Fibroblast of gingiva (primary cell): ENCODE measurements around the gene GPR62.
"Not testable (repeated sequence)": the region's sequence is repeated elsewhere in the genome, so short reads cannot be mapped to it uniquely, and the experiment has no call there.

Experiments
- DNase-seq: peaks from one replicate; pipeline ENCODE4 v3.0.0-alpha.2; 2011; ENCODE audit warnings: low read depth

GPR62 gene

DNA sequence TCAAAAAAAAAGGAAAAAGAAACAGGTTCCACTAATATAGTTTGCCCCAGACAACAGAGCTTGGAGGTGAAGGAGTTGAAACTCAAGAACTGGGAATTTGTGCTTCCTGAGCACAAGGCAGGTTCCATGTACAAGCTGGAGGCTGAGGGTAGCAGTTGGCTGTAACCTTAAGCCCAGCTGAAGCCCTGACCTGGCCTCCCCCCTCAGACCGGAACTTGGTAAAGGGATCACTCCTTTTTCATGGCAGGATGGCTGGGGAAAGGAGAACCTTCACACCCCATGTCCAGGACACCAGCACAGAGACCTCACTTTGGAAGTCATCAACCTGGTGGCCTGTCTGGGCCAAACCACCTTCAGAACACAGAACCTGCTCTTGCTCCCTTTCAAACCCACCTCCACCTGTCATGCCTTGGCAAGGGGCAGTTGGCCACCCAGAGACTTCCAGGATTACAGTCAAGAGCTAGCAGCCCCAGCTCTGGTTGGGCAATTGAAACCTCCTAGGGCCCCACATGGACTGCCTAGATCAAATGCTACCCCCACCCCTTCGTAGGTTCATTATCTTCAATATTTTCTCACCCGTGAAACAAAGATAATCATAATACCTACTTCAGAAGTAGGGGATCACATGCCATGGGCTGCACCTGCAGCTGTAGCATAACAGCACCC, 37.0 kb downstream of the GPR62 start:
- no peak for DNase-seq

DNA sequence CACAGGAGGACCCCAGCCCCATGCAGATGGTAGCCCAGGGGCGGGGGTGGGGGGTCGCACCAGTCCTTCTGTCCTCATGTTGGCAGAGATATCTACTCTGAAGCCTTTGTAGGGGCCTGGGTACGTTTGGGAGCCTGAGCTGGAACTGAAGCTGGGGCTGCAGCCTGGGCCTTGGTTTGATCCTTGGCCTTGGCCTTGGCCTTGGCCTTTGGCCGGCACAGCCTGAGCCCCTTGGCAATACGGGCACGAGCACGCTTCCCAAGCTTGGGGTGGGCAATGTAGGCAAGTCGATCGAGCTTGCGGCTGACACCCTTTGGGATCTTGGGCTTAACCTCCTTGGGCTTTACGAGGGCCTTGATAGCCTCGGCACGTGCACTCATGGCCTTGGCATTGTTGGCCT, 38.5 kb downstream of the GPR62 start:
- not testable (repeated sequence) for DNase-seq

DNA sequence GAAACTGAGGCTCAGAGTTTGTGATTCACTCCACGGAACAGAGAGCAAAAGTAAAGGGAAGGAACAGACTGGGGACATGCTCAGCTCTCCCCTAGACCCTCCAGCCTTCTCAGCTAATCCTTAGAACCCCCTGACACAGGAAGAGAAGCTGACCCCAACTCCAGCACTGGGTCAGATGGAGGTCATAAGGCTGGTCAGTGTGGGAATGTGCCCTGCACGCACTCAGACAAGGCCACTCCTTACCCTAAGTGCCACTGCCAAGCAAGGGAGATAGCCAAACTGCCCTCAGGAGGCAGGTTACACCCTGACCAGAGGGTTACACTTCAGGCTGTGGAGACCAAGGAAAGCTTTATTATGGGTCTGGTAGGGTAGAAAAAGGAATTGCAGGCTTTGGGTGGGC, 39.3 kb downstream of the GPR62 start:
- DNase-seq, result no peak

DNA sequence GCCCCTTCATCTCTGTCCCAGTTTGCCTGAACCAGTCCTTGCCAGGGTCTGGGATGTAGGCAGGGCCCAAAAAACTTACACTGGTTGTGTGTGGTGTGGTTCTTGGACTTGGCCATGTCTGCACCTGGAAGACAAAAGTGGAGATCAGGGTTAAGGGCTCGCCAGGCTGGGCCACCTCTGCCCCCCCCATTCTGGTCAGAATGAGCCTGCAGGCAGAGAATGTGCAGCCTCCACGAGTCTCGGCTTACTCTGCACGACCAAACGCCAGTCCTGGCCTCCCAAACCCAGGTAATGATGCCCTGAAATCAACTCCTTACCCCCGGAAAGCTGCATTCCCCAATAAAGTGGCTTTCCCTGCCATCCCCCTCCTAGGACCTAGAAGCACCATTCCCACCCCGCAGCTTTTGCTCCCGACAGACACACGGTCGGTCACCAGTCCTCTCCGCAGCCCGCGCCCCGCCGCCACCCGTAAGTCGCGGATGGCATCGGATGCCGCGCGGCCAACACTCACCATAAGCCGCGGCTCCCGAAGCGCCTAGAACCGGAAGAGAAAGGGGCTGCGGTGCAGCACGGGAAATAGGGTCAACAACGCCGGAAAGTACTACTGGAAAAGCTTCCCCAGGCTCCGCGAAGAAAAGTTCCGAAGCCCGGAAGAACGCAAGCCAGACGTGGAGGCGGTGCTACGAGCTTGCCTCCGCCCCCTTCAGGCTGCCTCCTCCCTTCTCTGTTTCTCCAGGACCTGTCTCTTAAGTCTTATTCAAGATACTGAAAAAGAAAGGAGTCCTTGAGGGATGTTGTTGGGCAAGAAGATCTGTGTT, 40.4 kb downstream of the GPR62 start, which contains the start of gene RPL29:
TSS of gene RPL29 (minus strand) at position 550 of the 818 bp plus-strand sequence. CDS start at position 116, 434 bp downstream.
- peak; percentile 94 for DNase-seq

DNA sequence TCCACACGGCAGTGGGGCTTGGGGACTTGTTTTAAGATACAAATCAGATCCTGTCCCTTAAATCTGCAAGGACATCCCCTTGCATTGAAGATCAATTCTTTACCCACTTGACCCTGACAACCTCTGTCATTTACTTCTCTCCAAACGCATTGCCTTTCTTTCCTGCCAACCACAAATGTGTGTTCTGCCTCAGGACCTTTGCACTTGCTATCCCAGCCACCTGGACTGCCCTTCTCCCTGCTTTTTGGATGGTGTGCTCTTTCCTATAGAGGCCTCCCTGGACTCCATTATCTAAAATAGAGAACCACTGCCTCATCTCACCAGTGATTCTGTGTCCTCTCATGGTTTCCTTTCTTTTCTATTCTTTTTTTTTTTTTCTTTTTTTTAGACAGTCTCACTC, 42.0 kb downstream of the GPR62 start:
- DNase-seq, result no peak

DNA sequence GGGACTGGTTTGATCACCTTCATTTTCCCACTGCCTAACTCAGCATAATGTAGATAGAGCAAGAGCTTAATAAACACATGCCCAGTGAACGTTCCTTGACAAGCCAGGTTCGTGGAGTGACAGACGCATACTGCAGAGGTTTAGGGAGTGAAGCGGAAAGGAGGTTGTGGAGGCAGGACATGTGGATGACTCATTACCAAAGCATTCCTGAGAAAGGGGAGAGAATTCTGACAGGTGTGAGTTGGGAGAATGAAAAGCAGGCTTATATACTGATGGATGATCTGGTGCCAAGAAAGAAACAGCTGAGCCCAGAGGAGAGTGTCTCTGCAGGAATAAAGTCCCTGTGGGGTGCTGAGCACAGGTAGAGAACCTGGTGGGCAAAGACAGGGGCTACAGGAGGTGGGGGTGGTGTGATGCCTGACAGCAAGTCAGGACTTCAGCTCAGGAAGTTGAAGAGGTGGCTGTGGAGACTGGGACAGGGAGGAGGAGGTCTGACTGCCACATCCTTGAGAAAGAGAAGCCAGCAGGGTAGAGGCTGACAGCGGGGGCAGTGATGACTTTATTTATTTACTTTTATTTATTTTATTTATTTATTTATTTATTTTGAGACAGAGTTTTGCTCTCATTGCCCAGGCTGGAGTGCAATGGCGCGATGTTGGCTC, 42.9 kb downstream of the GPR62 start:
- DNase-seq, result no peak

DNA sequence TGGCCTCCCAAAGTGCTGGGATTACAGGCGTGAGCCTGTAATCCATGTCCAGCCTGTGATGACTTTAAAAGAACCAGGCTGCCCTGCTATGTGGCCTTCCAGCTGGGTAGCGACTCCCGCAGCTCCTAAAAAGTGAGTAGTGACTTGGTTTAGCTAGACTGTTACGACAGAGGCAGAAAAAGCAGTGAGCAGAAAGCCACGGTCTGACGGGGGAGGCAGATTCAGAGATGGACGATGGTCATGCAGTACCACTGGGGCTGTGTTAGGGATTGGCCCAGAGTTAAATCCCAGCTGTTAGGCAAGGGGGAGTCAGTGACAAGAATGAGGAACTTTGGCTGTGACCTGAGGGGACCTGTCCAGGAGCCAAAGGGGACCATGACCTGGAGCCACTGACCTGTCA, 43.6 kb downstream of the GPR62 start:
- no peak for DNase-seq

DNA sequence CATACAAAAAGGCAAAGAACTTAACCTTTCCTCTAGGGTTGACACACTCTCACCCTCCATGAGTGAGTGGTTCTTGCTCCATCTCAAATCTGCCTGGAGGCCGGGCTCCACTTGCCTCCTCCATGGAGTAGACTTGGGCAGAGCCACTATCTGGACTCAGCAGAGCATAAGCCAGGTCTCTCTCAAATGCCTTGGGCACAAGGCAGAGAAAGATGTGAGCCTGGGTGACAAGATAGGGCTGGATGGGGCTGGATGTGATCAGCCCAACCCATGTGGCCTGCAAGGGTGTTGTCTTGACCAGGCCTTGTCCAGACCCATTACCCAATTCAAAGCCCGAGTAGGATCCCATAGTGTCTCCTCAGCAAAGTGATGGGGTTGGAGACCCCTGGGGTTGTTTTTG, 44.7 kb downstream of the GPR62 start:
- no peak for DNase-seq

DNA sequence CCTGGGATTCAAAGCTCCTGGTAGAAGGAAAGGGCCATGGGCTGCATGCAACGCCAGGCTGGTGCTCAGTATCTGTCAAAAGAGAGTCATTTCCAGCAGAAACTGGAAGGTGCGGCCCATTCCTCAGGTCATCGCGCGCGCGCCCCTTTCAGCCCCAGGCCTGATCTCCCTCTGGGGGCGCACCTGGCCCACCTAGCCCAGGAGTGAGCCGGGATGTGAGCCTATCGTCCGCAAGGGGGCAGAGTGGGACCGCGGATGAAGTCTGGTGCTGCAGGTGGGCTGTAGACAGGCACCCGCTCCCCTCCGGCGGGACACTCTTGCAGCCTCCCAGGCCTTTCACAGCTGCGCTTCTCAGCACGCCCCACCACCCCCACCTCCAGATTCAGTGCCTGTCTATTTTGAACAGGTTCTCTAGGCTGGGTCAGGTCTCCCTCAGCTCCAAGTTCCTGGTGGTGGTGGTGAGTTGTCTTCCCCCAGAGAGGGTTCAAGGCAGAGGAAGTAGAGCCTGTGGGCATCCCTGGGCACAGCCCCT, 46.3 kb downstream of the GPR62 start:
- peak; percentile 21 for DNase-seq

DNA sequence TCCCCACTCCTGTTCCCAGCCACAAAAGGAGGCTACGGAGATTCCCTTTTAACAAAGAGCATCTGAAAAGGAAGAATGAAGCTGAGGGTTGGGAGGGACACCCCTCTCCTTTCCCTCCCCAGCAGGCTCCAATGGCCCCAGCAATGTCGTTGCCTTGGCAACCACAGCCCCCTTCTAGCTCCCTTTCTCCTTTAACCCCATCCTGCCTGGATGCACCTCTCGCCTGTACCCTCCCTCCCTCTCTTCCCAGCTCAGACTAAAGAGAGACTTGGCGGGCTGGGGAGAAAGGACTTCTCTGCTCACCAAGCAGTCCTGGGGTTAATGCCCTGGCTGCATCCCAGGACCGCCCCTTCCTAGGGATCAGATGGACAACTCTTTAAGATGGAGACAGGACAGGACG, 47.6 kb downstream of the GPR62 start:
- no peak for DNase-seq

DNA sequence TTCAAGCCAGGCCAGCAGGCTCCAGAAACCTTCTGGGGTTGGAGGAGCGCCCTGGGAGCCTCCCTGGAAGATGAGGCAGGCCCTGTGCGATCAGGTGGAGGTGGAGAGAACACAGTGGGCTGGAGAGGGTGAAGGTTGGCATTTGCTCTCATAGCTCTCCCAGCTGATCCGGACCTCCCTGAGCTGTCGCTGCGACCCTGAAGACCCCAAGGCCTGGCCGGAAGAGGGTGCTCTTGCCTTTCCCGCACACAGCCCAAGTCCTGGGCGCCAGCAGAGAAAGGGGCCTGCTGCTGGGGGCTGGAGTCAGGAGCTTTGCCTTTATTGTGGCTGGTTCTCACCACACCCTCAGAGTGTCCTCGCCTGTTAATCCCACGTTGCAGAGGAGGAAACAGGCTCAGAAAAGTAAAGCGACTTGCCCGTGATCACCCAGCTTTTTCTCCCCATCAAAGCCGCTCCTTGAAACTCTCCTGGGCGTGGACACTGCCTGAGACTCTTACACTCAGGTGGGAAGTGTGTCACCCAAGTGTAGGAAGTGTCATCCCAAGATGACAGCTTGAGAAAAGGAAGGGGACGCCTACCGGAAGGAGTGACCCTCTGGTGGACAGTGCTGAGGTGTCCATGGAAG, 49.1 kb downstream of the GPR62 start:
- peak; percentile 27 for DNase-seq

DNA sequence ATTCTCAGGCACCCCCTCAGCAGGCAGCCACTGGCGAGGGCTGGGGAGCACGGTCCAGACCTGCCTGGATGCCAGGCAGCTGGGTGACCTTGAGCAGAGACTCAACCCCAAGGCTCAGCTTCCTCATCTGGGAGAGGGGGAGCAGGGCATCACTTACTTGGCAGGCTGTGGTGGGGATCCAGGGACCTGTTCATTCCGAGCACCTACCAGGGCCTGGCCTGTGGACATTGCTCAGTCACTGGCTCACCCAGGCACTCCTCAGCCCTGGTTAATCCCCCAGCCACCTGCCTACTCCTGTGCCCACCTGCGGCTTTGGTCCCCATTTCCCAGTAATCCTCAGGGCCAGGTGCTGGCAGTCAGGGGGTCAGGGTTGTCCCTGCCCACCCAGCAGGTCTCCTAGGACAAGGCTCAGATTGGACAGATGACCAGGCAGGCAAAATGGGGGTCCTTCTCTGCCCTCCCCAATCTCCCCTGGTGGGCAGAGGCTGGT, 49.8 kb downstream of the GPR62 start:
- DNase-seq, result no peak

DNA sequence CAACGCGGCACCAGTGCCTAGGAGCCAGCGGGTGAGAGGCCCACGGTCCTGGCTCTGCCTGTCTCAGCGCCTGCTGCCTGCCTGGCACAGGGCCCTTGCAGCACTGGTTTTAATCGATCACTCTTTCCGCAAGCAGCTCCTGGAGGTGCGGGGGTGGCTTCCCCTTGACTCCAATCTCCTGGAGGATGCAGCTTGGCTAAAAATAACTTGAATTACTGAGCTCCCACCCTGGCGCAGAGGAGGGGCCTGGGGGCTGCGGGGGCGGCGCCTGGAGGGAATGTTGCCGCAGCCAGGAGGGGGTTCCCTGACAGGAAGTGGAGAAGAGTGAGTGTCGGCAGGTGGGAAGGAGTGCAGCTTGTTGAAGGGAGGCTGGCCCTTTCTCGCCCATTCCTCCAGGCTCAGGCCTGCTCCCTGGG, 50.4 kb downstream of the GPR62 start:
- no peak for DNase-seq

DNA sequence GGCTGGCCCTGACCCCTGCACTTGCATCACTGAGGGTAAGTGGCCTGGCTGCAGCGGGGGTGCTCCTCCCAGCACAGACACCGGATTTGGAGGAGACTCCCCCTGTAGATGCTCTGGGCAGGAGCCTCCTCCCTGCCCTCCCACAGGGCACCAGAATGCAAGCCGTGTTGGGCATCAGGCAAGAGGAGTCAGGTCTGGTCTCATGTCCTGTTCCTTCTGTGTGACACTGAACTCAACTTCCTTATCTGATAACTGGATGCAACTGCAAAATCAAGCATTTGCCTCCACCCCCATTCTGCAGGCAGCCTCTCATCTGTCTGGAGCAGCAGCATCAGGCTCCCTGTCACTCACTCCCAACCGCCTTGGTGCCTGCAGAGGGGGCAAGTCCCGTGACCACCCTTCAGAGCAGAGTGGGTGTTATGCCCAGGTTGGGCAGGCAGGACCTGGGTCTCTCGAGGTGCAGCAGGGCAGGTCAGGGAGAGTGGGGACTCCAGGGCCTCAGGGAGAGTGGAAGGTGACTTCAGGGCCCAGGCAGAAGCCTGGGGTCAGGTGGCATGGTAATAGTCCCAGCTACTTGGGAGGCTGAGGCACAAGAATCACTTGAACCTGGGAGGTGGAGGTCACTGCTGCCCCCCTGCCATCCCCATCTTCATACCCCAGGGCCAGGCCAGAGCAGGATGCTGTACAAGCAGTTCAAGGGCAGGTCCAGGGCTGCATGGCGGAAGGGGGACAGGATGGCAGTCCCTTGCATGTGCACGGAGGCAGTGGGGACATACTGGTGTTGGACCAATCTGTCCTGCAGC, 51.0 kb downstream of the GPR62 start:
- no peak for DNase-seq

DNA sequence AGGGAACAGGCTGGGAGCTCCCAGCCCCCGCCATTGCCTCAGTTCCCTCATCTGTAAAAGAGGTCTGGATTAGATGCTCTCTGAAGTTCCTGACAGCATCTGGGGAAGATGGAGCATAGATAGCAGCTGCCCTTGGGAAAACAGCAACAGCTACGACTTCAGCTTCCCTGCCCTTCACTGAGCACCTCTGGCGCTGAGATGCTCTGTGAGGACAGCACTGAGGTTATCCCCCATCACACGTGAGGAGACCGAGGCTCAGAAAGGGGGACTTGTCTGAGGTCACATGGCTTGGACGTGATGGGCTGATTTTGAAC, 51.6 kb downstream of the GPR62 start:
- no peak for DNase-seq
